A549 (cell line): ENCODE results near the gene NUCB1.

Experiments used
- BCL3 ChIP-seq: fragments of >200 bp; sonication (Bioruptor Twin); formaldehyde crosslinking; IDR thresholded peaks from 3 replicates; pipeline ENCODE4 v1.6.1; 2016
- BHLHE40 ChIP-seq: IDR thresholded peaks from 2 replicates; pipeline ENCODE4 v1.6.1; 2012; ENCODE audit warnings: low read depth, low read length, inconsistent platforms
- CEBPB ChIP-seq, 2 experiments: fragments of >200 bp in 1 of 2; sonication (Bioruptor Twin) in 1 of 2; formaldehyde crosslinking in 1 of 2; IDR thresholded peaks; 2 replicates each; pipeline ENCODE4 v1.6.1; 2012 to 2016
- CHD4 ChIP-seq: fragments of 200-600 bp; sonication (generic); IDR thresholded peaks from 2 replicates; pipeline ENCODE4 v1.6.1; 2016; ENCODE audit warnings: antibody characterized with exemption, mild to moderate bottlenecking, borderline replicate concordance
- CTCF ChIP-seq: fragments of >200 bp; sonication (Bioruptor Twin); formaldehyde crosslinking; IDR thresholded peaks from 3 replicates; pipeline ENCODE4 v1.5.1; 2016
- EHMT2 ChIP-seq: fragments of 200-600 bp; sonication (generic); IDR thresholded peaks from 2 replicates; pipeline ENCODE4 v1.6.1; 2016; ENCODE audit warnings: antibody characterized with exemption, low read depth, mild to moderate bottlenecking, moderate library complexity
- MAX ChIP-seq: IDR thresholded peaks from 2 replicates; pipeline ENCODE4 v1.6.1; 2012
- POLR2A ChIP-seq: IDR thresholded peaks from 2 replicates; pipeline ENCODE4 v1.6.1; 2012; ENCODE audit warnings: mild to moderate bottlenecking, low read length
- ZFP36 ChIP-seq: fragments of 450-650 bp; IDR thresholded peaks from 2 replicates; pipeline ENCODE4 v1.6.1; 2014; ENCODE audit warnings: borderline replicate concordance; ENCODE audit not compliant: partially characterized antibody
- TF ChIP-seq, protein P1 (sequence below): fragments of 250-450 bp; sonication (Bioruptor Pico); IDR thresholded peaks from 2 replicates; pipeline ENCODE4 v1.5.0; 2021; ENCODE audit warnings: mild to moderate bottlenecking, moderate library complexity, borderline replicate concordance
- TF ChIP-seq, protein P2 (sequence below): fragments of 450-650 bp; IDR thresholded peaks from 2 replicates; pipeline ENCODE4 v1.6.1; 2014; ENCODE audit warnings: antibody characterized with exemption

- TF ChIP-seq CTCF (no peak), MAX (no peak), POLR2A (no peak), EHMT2 (no peak), BCL3 (no peak), ZFP36 (no peak), CHD4 (no peak), BHLHE40 (no peak), CEBPB (IDR thresholded peaks at IDR 0.05) (no peak)
- TF ChIP-seq, protein P1, sequence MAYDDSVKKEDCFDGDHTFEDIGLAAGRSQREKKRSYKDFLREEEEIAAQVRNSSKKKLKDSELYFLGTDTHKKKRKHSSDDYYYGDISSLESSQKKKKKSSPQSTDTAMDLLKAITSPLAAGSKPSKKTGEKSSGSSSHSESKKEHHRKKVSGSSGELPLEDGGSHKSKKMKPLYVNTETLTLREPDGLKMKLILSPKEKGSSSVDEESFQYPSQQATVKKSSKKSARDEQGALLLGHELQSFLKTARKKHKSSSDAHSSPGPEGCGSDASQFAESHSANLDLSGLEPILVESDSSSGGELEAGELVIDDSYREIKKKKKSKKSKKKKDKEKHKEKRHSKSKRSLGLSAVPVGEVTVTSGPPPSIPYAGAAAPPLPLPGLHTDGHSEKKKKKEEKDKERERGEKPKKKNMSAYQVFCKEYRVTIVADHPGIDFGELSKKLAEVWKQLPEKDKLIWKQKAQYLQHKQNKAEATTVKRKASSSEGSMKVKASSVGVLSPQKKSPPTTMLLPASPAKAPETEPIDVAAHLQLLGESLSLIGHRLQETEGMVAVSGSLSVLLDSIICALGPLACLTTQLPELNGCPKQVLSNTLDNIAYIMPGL (CRISPR knock-in tag) = no peak
- TF ChIP-seq, protein P2, sequence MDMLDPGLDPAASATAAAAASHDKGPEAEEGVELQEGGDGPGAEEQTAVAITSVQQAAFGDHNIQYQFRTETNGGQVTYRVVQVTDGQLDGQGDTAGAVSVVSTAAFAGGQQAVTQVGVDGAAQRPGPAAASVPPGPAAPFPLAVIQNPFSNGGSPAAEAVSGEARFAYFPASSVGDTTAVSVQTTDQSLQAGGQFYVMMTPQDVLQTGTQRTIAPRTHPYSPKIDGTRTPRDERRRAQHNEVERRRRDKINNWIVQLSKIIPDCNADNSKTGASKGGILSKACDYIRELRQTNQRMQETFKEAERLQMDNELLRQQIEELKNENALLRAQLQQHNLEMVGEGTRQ = no peak
Observed at GRCh38 chr19:48897181-48897580, 2.9 kb upstream of the NUCB1 start.
